Epidermal melanocyte (primary cell): ENCODE data around the gene CASZ1.

Source experiments
- DNase-seq: peaks from one replicate; pipeline ENCODE4 v3.0.0; 2011; ENCODE audit warnings: low spot score; ENCODE audit not compliant: insufficient read length

The CASZ1 gene

DNA sequence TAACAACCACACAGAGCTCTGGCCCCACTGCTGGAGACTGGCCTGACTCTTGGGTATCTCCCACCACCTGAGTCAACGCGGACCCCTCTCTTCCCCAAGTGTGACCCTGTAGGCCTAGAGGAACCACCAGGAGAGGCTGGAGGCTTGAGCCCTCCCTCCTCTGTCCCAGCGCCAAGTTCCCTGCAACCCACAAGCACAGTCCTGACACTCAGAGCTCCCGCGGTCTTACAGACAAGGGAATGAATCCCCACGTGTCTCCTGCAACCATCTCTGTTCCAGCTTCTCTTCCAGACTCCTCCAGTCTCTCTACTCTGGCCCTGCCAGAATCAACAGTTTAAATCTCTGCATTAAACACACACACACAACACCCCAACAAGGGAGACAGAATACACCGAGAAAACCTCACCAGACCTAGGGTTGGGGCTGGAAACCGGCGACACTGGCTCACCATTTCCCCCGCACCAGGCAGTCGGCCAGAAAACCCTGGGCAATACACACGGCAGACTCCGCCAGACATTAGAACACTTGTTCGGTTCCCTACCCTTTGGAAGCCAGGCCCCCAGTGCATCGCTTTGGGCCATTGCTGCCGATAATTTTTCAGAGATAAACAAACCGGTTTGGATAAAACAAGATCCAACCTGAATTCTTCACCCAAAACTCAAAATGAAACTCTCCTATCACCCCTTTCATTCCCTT, 21.7 kb downstream of the CASZ1 start:
- DNase-seq, result no peak

DNA sequence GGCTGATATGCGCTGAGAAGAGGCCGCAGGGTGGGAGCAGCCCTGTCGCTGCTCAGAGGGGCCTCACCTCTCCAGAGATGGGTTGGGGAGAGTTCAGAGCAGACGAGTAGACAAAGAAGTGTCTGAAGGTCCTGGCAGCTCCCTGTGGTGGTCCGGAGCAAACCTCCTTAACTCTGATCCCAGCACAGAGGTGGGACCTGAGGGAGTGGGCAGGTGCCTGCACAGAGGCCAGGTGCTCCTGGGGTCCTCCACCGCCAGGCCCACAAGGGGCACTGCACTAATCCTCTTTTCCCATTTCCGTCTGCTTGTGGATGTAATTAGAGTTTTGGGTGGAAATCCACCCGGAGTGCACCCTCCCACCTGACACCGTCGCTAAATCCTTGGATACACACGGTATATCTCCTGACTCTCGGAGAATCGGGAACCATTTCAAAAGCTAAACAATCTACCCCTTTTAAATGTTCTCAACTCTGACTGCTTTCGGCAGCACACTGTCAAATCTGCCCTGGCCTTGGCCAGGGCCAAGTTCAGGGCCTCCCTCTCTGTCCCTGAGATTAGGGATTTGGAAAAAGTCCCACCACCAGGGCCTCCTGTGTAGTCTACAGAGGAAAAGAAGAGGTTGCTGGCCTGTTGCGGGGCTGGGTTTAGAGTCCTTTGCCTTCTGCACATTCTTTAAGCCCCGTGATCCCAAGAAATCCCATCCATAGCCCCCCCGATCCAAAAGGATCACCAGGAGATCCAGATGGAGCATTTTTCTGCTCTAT, 22.4 kb downstream of the CASZ1 start:
- no peak for DNase-seq

DNA sequence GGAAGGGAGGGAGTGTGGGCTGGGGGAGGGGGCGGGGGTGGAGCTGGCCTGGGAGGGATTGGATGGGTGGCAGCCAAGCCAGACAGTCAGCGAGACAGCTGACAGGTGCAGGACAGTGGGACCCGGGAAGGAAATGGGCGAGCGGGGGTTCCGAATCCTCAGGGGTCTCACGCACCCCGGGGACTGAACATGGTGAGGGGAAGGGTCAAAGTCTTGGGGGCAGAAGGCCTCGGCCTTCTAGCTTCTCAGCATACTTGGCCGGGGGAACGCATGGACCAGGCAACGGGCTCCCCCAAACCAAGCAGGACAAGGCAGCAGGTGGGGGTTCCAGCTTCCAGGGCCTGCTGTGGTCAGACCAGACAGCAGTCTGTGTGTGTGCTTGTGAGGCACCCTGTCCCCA, 23.1 kb downstream of the CASZ1 start:
- DNase-seq, result no peak

DNA sequence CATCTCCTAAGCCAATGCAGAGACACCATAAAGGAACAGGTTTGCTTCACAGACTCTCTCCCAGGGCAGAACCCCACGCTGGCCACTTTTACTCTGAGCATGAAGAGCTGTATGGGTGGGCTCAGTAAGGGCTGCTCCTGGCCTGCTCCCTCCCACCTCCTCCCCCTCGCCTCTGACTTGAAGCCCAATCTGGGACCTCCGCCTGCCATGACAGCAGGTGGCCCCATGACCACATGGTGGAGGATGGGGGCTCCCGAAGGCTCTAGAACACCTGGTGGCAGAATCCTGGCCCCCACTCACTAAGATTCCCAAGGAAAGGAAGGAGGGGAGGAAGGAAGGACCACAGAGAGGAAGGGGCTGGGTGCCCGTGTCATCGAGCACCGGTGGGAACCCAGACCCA, 23.7 kb downstream of the CASZ1 start:
- no peak for DNase-seq

DNA sequence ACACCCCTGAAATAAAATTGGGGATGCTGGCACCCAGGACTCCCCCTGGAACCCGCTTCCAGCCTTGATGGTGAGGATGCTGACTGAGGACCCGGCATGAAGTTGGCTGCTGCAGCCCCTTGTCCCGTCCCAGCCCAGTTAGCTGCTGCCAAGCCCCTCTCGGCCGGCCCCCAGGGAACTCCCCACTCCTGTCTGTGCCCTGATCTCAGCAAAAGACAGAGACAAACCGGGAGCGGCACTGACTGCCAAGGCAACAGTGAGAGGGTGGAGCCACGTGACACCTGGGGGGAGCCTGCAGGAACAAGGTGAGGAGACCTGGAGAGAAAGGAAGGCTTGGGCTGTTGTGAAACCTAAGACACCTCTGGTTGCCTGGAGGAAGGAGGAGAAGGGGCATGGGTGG, 24.7 kb downstream of the CASZ1 start:
- DNase-seq, result no peak

DNA sequence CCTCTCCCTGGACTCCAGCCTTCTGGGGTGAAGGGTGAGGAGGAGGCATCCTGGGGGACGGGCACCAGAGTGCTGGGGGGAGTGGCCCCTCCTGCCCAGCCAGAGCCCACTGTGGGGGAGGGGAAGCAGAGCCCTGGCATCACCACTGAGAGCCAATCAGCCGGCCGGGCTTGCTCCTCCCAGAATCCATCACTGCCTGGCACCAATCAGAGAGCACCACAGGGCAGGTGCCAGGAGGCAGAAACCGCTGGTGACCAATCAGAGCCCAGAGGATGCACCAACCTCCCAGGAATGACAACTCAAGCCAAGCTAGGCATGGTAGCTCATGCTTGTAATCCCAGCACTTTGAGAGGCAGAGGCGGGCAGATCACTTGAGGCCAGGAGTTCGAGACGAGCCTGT, 27.9 kb downstream of the CASZ1 start:
- DNase-seq, result no peak

DNA sequence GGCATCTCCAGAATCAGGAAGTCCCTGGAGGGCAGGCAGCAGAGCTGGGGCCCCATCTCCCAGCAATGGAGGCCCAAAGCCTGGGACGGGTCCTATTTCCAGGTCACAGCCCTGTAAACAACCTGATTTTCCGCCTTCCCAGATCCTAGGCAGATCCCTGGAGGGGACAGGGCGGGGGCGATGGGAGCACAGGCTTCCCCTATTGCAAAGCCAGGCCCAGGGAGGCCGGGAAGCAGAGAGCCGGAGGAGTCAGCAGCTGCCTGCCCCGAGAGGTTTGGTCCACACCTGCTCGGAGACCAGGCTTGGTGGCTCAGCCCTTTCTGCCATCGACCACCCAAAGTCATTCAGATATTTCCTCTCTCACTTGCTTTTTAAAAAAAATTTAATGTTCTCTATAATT, 29.2 kb downstream of the CASZ1 start:
- no peak for DNase-seq

DNA sequence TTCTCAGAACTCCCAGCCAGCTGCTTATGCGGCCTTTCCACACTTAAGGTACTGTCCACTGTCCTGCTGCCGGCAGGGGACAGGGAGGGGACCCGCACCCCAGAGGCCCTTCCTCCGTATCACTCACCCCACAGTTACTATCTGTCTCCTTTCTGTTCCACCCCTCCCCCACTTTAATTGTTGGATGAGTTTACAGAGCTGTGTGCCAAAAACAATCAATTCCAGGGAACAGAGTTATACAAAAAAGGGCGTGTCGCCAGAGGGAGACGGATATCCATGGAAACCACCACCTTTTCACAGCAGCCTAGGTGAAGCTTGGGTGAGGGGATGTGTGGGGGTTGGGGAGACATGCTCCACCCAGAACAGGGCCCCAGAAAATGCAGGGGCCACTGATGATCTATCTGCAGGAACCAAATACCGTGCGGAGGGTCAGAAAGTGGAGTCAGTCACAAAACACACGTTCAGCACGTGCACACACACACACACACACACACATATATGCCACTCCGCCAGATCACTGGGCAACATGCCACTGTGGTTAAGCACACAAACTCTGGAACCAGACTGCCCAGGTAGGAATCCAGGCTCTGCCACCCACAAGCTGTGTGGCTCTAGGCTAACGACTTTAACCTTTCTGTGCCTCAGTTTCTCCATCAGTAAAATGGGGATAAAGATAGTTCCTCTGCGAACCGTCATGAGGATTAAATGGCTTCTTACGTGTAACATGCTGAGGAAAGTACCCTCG, 30.5 kb downstream of the CASZ1 start:
- no peak for DNase-seq

DNA sequence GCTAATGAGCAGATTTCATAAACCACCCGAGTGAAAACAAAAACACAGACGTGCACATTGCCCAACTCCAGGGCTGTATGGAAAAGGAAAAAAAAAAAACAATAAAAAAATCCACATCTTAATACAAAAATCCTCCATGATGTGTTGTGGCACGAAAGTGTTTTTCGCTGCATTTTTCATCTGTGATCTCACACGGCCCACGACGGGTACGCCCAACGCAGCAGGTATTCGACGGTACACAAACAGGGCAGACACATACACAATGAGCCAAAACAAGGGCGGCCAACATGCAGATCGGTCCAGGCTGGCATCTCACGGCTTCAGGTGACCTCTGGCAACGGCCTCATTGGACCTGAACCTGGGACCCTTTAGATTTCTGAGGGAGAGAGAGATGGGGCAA, 31.1 kb downstream of the CASZ1 start:
- no peak for DNase-seq

DNA sequence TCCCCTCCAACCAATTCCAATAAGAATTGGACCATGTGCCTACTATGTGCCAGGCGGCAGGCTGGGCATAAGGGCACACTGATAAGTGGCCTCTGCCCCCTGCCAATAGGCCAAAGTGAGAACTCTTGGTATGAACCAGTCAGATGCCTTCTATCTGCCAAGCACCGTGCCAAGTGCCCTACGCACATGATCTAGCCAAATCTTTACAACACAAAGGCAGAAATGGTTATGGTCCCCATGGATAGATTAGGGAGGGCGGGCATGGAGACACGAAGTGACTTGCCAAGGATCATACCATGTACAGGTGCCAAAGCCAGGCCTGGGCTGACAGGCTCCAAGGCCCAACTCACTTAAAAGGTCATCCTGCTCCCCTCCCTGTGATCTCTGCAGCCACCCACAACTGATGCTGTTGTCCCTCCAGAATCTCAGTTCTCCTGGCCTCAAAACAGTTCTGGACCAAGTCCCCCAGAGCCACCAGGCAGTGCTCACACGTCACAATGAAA, 32.1 kb downstream of the CASZ1 start:
- no peak for DNase-seq

DNA sequence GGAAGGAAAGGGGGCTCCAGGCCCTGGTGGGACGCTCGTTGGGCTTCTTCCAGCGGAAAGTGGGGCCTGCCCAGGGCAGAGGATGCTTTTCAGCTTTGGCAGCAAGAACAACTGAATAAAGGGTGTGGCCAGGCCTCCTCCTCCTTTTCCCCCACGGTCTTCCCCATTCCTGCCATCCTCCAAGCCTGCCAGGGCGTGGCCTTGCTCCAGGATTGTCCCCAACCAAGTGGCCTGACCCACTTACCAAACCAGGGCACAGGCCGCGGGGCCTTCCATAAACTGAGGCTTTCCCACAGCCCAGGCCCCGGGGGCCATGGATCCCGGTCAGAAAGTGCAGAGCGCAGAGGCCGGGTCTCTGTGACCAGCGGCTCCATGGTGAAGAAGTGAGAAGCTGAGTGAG, 33.6 kb downstream of the CASZ1 start:
- no peak for DNase-seq

DNA sequence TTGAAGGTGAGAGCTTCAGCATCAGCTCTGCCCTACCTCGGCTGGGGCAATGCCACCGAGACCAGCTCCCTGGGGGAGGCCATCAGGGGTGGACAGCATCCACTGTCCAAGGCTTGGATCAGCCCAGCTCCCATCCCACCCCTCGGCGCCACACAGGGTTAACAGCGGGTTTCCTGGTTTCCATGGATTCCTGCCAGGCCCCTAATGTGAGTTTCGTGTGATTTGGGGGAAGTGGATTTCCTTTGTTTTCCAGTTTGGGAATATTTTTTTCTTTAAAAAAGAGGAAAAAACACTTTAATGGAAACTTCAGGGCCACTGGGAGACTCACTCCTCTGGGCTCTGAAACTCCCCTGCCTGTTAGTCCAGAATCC, 34.3 kb downstream of the CASZ1 start:
- DNase-seq, result no peak

DNA sequence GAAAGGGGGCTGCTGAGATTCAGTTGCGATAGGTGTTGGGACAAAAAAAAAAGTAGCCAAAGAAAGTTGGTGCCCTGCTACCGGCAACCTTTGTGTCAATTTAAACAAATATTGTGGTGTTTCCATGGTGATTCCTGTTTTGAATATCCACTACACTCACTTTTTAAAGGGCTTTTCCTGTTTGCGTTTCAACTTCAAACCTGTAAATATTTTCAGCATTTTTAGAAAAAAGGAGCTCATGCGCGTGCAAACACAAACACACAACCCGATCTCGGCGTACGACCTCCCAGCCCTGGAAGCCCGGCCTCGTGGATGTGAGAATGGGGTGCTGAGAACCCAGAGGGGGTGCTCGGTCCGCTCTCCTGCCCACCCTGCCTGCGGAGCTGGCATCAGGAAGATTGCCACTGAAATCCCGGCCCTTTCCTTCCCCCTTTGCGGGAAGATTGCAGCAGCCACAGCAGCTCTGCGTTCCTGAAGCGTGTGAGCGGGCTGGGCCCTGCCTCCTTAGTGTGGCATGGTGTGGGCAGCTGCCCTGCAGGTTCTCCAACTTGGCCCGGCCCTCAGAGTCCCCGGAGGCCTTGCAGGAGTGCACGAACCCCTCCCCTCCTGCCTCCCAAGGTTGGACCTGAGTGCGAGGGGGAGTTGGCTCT, 34.8 kb downstream of the CASZ1 start:
- no peak for DNase-seq

DNA sequence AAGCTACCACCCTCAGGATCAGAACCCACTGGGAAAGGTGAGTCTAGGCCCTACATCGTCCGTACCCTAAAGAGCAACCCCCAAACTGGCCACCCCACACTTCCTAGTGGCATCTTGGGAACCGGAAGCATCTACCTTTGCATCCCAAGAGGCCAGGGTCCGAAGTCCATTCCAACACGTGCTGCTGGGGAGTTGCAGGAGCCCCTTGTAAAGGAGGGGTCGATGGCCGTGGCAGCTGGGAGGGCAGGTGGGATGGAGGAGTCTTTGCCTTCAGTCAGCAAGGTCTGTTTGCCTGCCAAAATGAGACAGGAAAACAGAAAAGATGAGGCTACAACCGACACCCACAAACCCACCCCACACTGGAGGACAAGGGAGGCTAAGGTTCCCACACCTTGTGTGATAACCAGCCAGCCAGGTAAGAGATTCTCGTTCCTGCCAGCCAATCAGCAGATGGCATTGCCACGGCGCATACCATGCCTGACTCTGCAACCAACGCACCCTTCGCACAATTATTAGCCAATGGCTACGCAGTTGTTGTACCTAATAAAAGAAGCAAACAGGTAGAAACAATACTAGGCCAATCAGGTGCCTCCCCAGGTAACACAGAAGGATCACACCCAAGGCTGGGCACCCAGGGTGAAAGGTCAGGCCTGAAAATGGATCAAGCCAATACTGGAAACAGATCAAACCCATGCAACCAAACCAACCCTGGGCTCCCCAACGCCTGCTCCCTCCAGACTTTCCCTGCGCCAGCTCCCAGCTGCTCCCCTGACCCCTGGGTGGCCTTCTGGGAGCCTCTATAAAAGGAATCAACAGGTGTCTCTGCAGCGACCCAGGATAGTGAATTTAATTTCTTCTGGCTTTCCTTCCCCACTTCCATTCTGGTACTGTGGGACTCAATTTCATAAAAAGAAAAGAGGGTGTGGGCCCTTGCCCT, 35.6 kb downstream of the CASZ1 start:
- DNase-seq, result no peak

DNA sequence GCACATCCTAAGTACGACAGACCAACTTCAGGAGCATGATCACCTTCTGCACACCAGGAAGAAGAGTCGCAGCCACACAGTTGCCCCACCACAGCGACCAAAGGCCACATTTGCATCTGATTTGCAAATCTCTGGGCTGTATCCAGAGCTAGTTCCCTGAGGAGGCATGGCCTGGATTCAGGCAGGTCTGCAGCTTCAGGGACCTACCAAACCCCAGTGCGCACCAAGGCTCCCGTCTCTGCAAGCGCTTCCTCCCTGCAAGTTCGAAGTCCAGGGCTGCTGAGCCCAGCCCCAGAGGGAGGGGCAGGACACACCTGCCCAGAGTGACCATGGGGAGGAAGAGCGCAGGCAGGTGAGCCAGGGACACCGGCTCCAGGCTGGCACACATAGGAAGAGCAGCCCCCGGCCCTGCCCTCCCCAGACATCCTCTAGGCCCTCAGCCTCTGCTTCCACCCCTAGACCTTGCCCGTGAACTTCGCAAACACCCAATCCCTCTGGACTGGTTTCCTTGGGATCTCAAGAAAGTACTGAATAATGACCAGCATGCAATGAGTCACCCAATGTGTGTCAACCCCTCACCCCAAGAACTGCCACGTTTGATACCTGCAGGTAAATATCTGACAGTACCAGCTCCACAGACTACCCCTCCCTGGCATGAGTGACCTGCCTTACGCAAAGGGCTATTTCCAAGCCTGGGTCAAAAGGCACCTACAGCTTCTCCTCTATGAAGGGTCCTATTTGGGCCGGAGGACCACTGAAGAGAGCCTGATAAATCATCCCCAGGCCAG, 36.8 kb downstream of the CASZ1 start:
- DNase-seq, result no peak

DNA sequence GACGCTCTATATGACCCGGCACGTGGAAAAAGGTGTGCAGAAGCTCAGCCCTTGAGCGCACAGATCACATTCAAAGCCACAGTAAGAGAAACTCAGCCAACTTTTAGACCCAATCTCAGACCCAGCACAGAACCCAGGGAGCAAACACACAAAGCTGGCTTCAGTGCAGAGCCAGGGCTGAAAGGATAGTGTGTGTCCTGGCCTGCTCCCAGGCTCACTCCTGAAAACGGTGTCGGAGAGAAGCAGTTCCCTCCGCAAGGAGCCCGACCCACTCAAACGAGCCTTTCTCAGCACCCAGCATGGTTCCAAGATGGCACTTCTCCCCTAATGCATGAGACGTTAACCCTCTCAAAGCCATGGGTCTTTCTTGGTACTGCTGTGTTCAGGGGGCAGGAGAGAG, 39.6 kb downstream of the CASZ1 start:
- DNase-seq, result no peak

DNA sequence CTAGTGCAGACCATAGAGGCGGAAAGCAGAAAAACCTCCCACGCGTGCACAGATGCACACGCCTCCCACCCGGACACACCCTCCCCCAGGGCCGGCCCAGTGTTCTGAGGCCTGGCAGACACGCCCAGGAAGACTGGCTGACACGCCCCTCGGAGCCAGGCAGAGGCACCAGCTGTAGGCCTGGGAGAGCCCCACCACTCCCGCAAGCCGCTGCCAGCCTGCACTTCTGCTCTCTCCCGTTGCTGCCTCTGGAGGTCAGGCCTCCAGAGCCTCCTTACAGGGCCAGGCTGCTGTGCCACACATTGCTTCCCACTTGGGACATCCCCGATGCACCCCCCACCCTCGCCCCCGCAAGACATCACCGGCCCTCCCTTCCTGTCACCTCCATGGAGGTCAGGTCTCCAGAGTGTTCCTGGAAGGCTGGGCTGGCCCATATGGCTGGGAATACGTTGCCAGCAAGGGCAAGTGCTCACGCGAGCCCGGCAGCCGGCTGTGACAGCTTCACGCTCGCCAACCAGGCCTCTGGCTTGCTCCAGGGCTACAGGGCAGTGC, 40.4 kb downstream of the CASZ1 start:
- no peak for DNase-seq

DNA sequence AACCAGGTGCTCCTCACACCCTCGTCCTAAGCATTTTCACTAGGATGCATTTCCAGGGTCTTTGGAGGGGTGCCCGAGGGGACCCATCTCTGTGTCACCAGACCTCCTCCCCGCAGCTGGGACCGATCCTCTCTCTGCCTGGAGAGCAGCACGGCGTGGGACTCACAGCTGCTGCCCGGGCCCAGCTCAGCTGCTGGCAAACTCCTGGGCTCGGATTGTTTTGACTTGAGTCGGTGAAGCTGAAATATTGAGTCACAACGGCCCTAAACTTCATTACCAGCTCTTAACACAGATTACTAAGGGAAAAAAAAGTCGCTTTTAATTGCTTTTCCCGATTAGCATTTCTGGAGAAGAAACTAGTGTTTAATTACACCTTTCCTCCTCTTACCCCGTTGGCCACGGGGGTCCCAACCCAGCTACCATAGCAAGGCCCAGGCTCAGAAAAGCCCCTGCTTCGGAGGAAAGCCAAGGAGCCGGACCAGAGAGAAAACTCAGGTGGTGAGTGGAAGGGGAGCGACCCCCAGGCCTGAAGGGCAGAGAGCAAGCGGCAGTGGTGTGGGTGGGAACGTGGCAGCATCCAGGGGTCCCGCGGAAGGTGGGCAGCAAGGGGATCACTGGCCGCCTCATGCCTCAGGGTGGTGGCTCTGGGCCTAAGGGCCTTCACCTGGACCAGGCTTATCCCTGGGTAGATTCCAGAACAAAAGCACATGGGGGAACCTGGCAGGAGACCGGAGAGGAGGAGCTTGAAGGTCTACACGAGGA, 41.7 kb downstream of the CASZ1 start:
- no peak for DNase-seq

DNA sequence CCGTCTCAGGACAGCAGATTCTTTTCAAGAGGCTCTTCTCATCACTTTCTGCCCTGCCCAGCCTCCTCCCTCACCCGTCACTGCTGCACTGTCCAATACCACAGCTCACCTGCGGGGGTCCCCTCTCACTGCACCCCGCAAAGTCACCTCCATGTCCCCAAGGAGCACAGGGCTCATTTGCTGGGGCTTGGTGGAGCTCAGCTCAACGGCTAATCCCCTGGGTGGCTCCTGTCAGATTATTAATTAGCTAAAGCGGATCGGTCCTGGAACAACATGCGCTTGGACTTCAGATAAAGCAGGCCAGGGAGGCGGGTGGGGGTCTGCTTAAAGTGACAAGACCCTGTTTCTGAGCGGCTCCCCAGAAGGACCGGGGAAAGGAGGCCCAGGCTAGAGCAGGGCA, 43.1 kb downstream of the CASZ1 start:
- no peak for DNase-seq
